Effector CD8-positive, alpha-beta T cell (primary cell): ENCODE measurements around the gene OR2T2.
"Not testable (repeated sequence)": the region's sequence is repeated elsewhere in the genome, so short reads cannot be mapped to it uniquely, and the experiment has no call there.

Experiments
- DNase-seq: peaks from one replicate; lab custom pipeline; 2025; lab: John Stamatoyannopoulos, UW

Gene OR2T2

DNA sequence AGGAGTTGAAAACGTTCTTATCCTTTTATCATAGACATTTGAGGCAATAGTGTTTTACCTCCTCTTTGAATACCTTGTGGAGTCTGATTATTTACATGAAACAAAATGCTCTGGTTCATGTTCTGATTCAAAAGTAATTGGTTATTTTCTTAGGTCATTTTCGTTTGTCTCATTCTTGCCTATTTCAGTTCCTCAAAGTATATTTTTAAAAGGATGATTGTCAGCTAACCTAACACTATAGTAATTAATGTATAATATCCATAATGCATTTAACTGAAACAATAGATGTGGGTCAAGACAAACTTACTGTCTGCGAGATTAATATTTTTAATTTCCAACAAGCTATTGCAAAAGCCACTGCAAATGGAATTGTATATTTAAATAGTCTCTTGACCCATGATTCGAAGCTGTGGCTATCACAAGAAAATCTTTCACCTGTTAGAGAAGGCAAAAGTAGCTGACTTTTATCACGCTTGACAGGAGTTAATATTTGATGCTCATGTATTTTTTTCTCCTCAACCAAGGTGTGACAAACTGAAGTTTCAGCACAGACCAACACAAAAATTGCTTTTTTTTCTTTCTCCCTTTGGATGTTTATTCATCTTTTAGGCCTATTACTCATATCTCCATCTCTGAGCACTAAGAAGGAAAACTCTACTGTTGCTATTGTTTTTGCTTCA lies 5.2 kb downstream of the OR2T2 start:
- not testable (repeated sequence) for DNase-seq

DNA sequence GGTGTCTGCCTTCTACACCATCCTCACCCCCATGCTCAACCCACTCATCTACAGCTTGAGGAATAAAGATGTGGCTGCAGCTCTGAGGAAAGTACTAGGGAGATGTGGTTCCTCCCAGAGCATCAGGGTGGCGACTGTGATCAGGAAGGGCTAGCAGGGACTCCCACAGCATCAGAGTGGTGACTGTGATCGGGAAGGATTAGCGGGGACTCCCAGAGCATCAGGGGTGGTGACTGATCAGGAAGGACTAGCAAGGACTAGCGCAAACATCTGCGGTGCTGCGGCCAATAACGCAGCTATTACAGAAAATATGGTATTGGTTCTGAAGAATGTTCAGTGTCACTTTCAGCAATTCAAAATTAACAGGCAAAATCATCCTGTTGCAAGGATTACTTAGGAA lies 8.2 kb downstream of the OR2T2 start:
- not testable (repeated sequence) for DNase-seq

DNA sequence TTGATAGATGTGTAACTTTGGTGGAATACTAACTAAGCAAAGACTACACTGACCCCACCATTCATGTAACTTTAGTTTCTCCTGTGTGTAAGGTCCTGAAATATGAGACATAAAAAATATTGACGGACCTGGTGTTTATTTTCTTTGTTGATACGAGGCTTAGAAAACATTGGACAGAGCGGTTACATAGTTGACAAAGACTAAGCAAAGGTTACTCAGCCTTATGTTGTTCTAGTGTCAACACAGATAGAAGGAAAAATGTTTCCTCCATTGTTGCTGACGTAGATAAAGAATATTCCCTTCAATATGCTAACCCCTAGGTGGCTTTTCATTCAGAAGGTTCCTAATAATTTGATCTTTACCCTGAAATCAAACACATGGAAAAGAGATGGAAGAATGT lies 9.6 kb downstream of the OR2T2 start:
- not testable (repeated sequence) for DNase-seq

DNA sequence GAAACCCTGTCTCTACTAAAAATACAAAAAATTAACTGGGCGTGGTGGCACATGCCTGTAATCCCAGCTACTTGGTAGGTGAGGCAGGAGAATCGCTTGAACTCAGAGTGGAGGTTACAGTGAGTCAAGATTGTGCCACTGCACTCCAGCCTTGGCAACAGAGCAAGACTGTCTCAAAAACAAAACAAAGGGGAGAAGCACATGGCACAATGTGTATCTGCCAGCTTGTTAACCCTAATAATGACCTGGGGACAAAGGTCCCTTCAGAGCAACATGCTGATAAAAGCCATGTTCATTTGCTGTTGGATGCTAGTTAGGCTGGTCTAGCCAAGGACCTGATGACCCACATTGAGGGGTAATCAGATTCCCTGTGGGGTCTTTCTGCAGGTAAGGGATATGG lies 11.2 kb downstream of the OR2T2 start:
- DNase-seq: not testable (repeated sequence)

DNA sequence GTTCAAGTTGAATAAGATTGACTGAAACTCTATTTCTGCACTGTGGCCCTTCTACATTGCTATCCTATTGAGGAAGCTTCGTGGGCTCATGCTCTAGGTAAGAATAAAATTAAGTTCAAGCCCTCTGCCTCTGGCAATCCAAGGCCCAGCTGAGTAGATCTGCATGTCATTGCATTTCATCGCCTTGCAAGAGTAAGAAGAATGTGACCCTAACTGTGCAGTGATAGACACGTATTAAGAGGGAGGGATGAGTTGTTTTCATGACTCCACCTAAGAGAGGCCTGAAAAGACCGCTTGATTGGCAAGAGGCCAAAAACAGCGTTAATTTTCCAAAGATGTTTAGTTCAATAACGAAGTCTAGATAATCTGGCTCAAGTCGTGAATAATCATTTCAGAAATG lies 13.7 kb downstream of the OR2T2 start:
- DNase-seq: not testable (repeated sequence)

DNA sequence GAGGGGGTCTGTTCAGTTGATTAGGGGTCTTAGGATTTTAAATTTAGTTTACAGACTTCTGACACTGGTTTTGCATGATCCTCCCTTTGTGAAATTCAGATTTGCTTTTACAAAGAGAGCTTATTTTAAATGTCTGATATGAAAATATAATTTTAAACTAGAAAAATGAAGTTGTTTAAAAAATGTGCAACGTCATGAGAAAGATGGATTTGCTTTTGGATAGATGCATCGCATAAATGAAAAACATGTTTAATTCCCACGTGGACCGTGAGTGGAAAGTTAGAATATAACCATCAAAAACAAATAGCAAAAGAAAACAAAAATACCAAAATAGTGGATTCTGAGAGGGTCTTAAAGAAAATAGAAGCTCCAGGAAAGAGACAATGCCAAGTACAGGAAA lies 25.7 kb downstream of the OR2T2 start:
- no peak for DNase-seq

DNA sequence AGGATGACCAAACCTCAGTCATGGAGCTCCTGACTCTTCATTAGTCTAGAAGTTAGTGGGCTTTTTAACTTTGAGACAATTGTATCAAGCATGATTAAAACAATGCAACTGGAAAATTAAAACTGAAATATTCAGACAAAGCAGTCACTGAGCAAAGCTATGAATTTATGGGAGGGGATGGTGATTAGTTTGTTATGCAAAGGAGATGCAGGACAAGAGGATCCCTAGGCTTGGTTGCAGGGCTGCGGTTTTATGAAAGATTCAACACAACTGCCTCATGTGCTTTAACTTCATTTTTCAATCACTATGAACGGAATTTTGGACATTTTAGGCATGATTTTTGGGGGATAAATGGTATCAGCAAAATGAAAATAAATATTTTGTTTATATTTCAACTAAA lies 26.7 kb downstream of the OR2T2 start:
- not testable (repeated sequence) for DNase-seq

DNA sequence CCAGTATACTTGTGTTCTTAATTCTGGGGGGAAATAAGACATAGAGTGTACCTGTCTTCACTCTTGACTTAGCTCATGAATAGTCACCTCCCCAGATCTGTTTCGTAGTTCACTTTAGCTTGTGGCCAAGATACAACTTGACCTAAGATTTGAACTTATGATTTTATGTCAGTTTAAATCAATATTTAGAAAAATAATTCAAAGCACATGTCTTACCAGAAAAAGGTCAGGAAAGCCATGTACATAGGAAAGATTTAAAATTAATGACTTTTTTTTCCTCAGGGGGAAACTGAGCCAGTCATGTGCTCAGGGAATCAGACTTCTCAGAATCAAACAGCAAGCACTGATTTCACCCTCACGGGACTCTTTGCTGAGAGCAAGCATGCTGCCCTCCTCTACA lies 27.6 kb downstream of the OR2T2 start, which contains the start of gene OR2T3:
TSS of gene OR2T3 (plus strand) at position 301 of the 400 bp plus-strand sequence. CDS start at position 301, 0 bp downstream.
- DNase-seq: not testable (repeated sequence)

DNA sequence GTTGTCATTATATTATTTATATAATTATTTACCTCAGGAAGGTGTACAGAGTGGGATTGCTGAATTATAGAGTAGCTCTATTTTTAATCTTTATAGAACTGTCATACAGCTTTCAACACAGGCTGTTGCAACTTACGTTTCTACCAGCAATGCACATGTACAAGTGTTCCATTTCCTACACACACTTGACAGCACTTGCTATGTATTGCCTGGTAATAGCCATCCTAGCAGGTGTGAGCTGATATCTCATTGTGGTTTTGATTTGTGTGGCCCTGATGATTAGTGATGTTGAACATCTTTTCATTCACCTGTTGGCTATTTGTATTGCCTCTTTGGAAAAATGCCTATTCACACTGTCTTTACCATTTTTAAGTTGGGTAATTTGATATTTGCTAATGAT lies 30.2 kb downstream of the OR2T2 start:
- not testable (repeated sequence) for DNase-seq

DNA sequence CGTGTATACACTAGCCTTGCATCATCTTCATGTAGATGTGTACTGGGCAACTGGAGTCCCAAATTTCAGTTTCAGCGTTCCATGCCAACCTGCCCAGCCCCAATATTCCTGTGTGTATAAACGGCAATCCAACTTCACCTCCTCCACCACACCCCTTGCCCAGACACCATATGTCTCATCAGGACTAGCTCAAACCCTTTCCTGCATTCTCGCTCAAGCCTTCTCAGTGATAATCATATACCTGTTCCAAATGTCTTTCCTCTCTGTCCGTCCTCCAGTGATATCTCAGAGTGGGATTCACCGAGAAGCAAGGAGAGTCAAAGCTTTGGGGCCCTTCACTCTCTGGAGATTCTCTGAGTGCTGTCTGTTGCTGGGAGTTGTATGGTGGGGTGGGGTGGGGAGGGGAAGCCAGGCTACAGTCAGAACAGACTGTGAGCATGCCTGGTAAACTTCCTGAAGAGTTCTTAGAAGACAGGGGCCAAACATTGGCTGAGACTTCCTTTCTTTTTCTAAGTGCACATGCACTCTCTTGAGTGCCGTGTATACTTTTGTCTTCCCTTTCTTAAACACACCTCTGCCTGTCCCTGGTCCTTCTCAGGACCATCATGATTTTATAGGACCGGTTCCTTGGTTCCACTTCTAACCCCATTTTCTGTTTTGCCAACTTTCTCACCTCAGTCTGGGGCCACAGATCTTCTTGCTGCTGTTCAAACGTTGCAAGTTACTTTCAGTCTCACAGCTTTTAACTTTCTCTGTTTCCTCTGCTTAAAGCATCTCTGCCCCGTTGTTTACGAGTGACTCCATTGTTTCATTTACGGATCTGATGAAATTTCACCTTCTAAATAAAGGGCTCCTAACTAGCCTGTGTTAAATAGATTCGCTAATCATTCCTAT lies 36.5 kb downstream of the OR2T2 start:
- DNase-seq: not testable (repeated sequence)

DNA sequence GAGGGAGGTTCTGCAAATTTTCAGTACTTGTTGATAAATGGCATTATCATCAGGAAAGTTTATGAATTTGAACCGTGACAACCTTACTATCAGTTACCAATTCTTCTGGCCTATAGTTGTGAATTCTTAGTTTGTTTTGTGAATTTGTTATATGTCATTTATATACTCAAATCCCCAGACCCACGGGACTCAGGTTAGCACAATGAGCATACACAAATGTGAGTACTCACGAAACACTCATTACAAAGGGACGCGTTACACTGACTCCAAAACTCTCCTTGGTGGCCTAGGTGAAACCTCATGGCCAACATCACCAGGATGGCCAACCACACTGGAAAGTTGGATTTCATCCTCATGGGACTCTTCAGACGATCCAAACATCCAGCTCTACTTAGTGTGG lies 42.9 kb downstream of the OR2T2 start, which contains the start of gene OR2T5:
TSS of gene OR2T5 (plus strand) at position 301 of the 400 bp plus-strand sequence. CDS start at position 301, 0 bp downstream.
- DNase-seq: not testable (repeated sequence)

DNA sequence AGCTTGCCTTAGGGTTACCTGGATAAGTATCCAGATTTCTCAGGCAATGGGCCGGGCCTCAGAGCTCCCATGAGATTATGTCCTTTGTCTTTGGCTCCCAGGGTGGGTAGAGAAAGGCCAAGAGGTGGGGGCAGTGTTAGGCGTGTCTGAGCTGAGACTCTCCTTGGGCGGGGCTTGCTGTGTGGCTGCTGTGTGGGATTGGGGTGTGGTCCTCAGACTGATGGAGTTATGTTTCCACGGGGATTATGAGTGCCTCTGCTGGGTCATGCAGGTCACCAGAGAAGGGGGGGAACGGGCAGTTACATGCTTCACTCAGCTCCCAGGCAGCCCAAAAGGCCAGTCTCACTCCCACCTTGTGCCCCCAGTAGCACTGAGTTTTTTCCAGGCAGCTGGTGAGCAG lies 51.2 kb downstream of the OR2T2 start:
- DNase-seq: not testable (repeated sequence)

DNA sequence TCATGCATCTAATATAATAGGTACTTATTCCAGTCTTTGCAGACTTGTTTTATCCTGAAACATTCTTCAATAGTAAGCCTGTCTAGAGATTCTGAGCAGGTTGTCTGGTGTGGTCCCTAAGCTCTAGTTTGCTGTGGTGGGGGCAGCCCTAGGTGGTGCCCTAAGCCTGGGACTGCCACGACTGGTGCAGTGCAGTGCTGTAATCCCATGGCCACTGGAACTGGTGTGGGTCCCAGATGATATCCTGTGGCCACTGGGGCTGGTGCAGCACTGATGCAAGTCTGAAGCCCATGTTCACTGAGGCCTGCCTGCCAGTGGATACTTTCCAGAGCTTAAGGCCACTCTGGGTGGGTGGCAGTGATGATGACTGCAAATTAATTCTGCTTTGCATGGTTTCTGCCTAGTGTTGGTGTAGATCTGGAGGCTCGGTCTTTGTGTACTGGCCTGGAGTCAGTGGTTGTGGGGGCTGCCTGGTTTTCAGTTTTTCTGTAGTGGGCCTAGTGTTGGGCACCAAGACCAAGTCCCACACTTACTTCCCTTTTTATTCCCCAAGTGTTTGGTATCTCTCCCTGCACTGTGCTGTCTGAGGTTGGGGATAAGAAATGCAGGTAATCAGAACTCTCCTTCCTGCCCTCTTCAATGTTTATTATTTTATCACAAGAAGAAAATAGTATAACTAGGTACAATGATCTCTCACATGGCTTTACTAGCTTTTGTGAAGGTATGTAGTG lies 55.0 kb downstream of the OR2T2 start:
- not testable (repeated sequence) for DNase-seq
